OCI-LY1 (cell line): ENCODE measurements around the gene MRTFB.

Experiments
- EZH2 ChIP-seq: fragments of 200-600 bp; sonication (generic), shearing (Covaris generic); IDR thresholded peaks from 2 replicates; pipeline ENCODE4 v1.8.0; 2017; ENCODE audit warnings: borderline replicate concordance, mixed run types, mild to moderate bottlenecking, antibody characterized with exemption, low read length, moderate library complexity, mixed read lengths
- TF ChIP-seq, protein P1 (sequence below): fragments of 200-600 bp; sonication (generic), shearing (Covaris generic); IDR thresholded peaks from 2 replicates; pipeline ENCODE4 v1.5.1; 2017; ENCODE audit warnings: mild to moderate bottlenecking, antibody characterized with exemption, low read length, moderate library complexity, mixed read lengths

DNA sequence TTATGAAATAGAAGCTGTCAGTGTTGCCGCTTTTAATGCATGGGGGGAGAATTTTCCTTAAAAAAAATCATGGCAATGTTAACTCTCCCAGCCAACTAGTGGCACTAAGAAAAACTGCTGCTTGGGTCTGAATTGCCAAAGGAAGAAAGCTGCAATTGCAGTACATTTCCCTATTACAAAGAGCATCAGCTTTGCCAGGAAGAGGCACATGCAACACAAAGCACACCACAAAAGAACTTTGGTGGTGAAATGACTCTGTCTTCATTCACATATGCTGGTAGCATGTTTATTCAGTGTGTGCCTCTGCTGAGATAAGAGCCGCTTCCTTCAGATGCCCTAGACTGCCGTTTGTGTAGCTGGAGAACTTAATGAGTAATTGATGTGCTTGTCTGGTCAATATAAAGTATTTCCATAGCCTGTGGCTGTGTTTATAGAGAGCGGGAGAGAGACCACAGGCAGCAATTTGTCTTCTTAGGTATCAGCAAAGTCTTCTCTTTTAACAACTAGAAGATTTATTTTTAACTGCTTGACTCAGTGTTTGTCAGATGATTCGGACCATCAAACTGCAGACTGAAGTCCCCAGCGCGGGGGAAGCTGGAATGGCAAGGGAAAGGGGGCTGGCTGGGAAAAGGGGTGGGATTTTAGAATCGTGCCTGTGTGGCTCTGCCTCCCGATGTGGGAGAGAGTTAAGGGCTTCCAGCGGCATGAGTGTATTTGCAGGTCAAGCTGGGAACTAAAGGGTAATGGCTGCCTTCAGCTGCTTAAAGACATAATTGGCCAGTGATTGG is 115.1 kb downstream of the MRTFB start:
- TF ChIP-seq, protein P1, sequence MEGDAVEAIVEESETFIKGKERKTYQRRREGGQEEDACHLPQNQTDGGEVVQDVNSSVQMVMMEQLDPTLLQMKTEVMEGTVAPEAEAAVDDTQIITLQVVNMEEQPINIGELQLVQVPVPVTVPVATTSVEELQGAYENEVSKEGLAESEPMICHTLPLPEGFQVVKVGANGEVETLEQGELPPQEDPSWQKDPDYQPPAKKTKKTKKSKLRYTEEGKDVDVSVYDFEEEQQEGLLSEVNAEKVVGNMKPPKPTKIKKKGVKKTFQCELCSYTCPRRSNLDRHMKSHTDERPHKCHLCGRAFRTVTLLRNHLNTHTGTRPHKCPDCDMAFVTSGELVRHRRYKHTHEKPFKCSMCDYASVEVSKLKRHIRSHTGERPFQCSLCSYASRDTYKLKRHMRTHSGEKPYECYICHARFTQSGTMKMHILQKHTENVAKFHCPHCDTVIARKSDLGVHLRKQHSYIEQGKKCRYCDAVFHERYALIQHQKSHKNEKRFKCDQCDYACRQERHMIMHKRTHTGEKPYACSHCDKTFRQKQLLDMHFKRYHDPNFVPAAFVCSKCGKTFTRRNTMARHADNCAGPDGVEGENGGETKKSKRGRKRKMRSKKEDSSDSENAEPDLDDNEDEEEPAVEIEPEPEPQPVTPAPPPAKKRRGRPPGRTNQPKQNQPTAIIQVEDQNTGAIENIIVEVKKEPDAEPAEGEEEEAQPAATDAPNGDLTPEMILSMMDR, result peak; percentile 39; the same call in 1 of the 2 replicates
- no peak for TF ChIP-seq EZH2
